Testis (tissue), 2 donors: ENCODE data around the gene FILIP1.

Experiments
- POLR2A ChIP-seq: fragments of 450-650 bp; IDR thresholded peaks from one replicate; pipeline ENCODE4 v1.6.1; 2017; ENCODE audit warnings: antibody characterized with exemption, mild to moderate bottlenecking, moderate library complexity
- TF ChIP-seq, protein P1 (sequence below), 3 experiments: fragments of 450-650 bp in 2 of 3; fragments of 200-600 bp in 1 of 3; sonication (generic) in 1 of 3; IDR thresholded peaks; one replicate each; pipeline ENCODE4 v1.5.1; 2016 to 2019; ENCODE audit warnings: antibody characterized with exemption in 3 of 3, mild to moderate bottlenecking in 2 of 3, moderate library complexity in 1 of 3

DNA sequence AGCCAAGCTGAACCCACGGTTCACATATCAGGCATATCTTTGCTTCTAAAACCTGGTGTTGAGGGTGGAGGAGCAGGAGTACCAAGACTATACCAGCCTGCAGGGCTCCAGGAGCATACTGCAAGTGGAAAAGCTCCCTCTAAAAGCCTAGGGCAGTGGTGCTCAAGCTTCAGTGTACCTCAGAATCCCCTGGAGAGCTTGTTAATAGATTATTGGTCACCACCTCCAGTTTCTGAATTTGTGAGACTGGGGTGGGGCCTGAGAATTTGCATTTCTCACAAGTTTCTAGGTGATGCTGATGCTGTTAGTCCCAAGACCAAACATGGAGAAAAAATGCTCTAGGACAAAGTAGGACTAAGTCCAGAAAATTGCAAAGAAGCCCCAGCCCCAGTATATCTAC lies 65.4 kb downstream of the FILIP1 start:
- TF ChIP-seq, protein P1, sequence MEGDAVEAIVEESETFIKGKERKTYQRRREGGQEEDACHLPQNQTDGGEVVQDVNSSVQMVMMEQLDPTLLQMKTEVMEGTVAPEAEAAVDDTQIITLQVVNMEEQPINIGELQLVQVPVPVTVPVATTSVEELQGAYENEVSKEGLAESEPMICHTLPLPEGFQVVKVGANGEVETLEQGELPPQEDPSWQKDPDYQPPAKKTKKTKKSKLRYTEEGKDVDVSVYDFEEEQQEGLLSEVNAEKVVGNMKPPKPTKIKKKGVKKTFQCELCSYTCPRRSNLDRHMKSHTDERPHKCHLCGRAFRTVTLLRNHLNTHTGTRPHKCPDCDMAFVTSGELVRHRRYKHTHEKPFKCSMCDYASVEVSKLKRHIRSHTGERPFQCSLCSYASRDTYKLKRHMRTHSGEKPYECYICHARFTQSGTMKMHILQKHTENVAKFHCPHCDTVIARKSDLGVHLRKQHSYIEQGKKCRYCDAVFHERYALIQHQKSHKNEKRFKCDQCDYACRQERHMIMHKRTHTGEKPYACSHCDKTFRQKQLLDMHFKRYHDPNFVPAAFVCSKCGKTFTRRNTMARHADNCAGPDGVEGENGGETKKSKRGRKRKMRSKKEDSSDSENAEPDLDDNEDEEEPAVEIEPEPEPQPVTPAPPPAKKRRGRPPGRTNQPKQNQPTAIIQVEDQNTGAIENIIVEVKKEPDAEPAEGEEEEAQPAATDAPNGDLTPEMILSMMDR (IDR thresholded peaks at IDR 0.05): no peak
- TF ChIP-seq POLR2A: no peak
